ENCODE data around the gene NF2. TPM values are rescaled to one million over a fixed set of nuclear protein-coding genes. Genes with fewer than 3 reads are reported as not detected.
A peak's percentile ranks its signal among the peaks of the same experiment; 100 is the strongest.

Gene NF2
- total and polyA plus RNA-seq, 2 donors: 7.0 to 22.2 TPM

DNA sequence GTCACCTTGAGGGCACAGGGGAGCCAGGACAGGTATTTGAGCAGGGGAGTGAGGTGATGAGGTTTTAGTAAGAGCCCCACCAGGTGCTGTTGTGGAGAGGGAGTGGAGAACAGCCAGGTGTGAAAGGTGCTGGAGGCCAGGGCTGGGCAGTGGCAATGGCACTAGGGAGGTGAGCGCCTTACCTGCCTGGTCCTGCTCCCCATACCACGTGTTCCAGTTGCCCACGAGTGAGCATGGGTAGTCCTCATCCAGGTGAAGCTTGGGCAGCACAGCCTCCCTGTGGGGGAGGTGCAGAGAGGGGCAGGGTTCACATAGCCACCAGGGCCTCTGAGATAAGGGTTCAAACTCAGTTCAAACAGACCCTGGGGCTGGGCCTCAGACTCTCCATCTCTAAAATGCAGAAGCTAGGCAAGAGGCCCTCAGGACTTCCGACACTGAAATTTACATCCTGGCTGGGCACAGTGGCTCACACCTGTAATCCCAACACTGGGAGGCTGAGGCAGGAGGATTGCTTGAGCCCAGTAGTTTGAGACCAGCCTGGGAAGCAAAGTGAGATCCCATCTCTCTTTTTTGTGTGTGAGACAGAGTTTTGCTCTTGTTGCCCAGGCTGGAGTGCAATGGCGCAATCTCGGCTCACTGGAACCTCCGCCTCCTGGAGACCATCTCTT lies 34.3 kb upstream of the NF2 start:
- Histone ChIP-seq H3K27ac (ENCODE audit: low read depth in 1 of 2, low read length in 1 of 2) (no peak overlapping the region), H3K4me1 (ENCODE audit: control insufficient read depth in 2 of 2, insufficient read depth in 2 of 2, low read length in 2 of 2) (no peaks in the 10 kb centered on the region), H3K36me3 (ENCODE audit: control insufficient read depth in 2 of 2, insufficient read depth in 2 of 2, low read length in 1 of 2) (peaks cover 27 to 29% of the 10 kb centered on the region in 2 donors), H3K9me3 (ENCODE audit: control insufficient read depth in 2 of 2, insufficient read depth in 1 of 2, low read length in 1 of 2) (no peaks in the 10 kb centered on the region), H3K27me3 (ENCODE audit: control insufficient read depth in 2 of 2, insufficient read depth in 1 of 2, low read length in 1 of 2) (no peaks in the 10 kb centered on the region), H3K4me3 (ENCODE audit: low read length in 2 of 2) (no peak overlapping the region)
- no peak for DNase-seq (ENCODE audit: low read depth in 6 of 9, low spot score in 9 of 9)
- 97% methylated on average over 7 of the region's 7 CpGs for WGBS

DNA sequence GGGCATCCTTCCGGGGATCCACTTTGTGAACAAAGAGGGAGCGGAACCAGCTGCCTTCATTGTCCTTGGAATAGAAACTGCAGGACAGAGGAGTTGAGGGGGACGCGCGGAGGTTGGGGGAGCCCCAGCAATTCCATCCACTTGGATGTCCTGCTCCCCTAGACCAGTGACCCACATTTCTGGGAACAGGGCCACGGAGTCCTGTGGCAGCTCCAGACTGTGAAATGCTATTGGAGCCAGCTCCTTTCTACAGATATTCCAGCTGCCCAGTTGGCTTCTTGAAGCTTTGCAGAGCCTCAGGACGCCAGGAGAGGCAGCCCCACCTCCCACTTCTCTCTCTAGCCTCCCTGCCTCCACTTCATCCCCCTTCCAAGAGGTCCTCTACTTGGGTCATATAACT lies 33.0 kb upstream of the NF2 start:
- WGBS: 96% methylated on average over 7 of the region's 7 CpGs
- Histone ChIP-seq H3K4me3 (ENCODE audit: low read length in 2 of 2) (no peak overlapping the region), H3K27ac (ENCODE audit: low read depth in 1 of 2, low read length in 1 of 2) (no peak overlapping the region), H3K36me3 (ENCODE audit: control insufficient read depth in 2 of 2, insufficient read depth in 2 of 2, low read length in 1 of 2) (peaks cover 25 to 28% of the 10 kb centered on the region in 2 donors), H3K4me1 (ENCODE audit: control insufficient read depth in 2 of 2, insufficient read depth in 2 of 2, low read length in 2 of 2) (no peaks in the 10 kb centered on the region), H3K27me3 (ENCODE audit: control insufficient read depth in 2 of 2, insufficient read depth in 1 of 2, low read length in 1 of 2) (no peaks in the 10 kb centered on the region), H3K9me3 (ENCODE audit: control insufficient read depth in 2 of 2, insufficient read depth in 1 of 2, low read length in 1 of 2) (no peaks in the 10 kb centered on the region)
- no peak for DNase-seq (ENCODE audit: low read depth in 6 of 9, low spot score in 9 of 9)

DNA sequence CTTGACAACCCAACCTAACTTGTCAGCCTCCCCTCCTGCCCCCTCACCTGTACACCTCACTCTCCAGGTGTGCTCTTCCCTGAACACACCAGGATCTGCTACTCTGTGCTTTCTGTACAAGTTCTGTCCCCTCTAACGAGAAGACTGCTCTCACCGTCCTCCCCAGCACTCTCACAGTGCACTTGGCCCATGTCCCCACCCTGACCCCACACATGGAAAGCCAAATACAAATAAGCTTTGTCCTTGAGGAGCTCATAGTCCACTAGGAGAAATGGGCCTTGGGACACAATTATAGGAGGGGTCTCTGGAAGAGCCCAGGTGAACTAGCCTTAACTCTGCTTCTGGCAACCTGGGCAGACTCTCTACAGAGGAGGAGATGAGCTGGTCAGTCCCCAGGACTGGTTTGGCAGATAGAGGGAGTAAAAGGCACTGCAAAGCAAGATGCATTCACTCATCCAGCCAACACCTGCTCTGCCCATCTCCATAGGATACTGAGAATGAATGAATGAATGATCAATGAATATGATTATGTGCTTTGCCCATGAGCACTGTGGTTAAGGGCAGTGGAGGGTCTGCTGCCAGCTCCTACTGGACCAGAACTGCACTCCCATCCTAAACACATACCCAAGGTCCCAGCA lies 32.4 kb upstream of the NF2 start:
- H3K36me3 ChIP-seq (ENCODE audit: control insufficient read depth in 2 of 2, insufficient read depth in 2 of 2, low read length in 1 of 2): peaks cover 25 to 28% of the 10 kb centered on the region in 2 donors
- no peaks in the 10 kb centered on the region for H3K27me3 ChIP-seq (ENCODE audit: control insufficient read depth in 2 of 2, insufficient read depth in 1 of 2, low read length in 1 of 2)
- no peak overlapping the region for H3K27ac ChIP-seq (ENCODE audit: low read depth in 1 of 2, low read length in 1 of 2)
- 99% methylated on average over 2 of the region's 2 CpGs for WGBS
- H3K4me1 ChIP-seq (ENCODE audit: control insufficient read depth in 2 of 2, insufficient read depth in 2 of 2, low read length in 2 of 2): no peaks in the 10 kb centered on the region
- no peak overlapping the region for H3K4me3 ChIP-seq (ENCODE audit: low read length in 2 of 2)
- no peaks in the 10 kb centered on the region for H3K9me3 ChIP-seq (ENCODE audit: control insufficient read depth in 2 of 2, insufficient read depth in 1 of 2, low read length in 1 of 2)
- DNase-seq (ENCODE audit: low read depth in 6 of 9, low spot score in 9 of 9): no peak

DNA sequence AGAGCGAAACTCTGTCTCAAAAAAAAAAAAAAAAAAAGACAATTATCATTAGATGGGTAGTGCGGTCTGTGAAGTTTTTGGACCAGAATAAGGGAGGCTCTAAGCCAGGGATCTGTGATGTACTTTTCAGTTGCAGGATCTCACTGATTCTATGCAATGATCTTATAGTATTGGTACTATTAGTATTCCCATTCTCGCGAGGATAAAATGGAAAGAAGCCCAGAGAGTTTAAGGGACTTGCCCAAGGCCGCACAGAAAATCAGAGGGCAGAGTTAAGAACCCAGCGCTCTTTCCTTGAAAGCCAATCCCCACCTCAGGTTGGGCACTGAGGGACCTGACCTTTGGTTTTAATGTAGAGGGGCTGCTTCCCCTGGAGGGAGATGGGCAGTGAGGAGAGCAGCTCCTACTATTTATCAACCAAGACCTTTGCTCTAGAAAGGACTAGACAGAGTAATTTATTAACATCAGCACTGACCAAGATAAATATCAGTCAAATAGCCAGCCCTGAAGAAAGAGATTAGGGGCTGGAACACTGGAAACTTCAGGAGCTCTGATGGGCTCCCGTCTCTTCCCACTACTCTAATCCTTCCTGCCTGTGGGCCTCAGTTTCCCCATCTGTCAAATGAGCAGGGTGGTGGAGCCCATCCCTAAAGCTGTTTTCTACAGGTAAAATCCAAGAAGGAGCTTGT lies 28.5 kb upstream of the NF2 start:
- Histone ChIP-seq H3K27ac (ENCODE audit: low read depth in 1 of 2, low read length in 1 of 2) (no peak overlapping the region), H3K4me3 (ENCODE audit: low read length in 2 of 2) (no peak overlapping the region), H3K9me3 (ENCODE audit: control insufficient read depth in 2 of 2, insufficient read depth in 1 of 2, low read length in 1 of 2) (no peaks in the 10 kb centered on the region), H3K36me3 (ENCODE audit: control insufficient read depth in 2 of 2, insufficient read depth in 2 of 2, low read length in 1 of 2) (peaks cover 6% of the 10 kb centered on the region in 2 donors), H3K27me3 (ENCODE audit: control insufficient read depth in 2 of 2, insufficient read depth in 1 of 2, low read length in 1 of 2) (no peaks in the 10 kb centered on the region), H3K4me1 (ENCODE audit: control insufficient read depth in 2 of 2, insufficient read depth in 2 of 2, low read length in 2 of 2) (peaks cover 0 to 2% of the 10 kb centered on the region in 2 donors)
- no peak for DNase-seq (ENCODE audit: low read depth in 6 of 9, low spot score in 9 of 9)
- 98% methylated on average over 7 of the region's 7 CpGs for WGBS

DNA sequence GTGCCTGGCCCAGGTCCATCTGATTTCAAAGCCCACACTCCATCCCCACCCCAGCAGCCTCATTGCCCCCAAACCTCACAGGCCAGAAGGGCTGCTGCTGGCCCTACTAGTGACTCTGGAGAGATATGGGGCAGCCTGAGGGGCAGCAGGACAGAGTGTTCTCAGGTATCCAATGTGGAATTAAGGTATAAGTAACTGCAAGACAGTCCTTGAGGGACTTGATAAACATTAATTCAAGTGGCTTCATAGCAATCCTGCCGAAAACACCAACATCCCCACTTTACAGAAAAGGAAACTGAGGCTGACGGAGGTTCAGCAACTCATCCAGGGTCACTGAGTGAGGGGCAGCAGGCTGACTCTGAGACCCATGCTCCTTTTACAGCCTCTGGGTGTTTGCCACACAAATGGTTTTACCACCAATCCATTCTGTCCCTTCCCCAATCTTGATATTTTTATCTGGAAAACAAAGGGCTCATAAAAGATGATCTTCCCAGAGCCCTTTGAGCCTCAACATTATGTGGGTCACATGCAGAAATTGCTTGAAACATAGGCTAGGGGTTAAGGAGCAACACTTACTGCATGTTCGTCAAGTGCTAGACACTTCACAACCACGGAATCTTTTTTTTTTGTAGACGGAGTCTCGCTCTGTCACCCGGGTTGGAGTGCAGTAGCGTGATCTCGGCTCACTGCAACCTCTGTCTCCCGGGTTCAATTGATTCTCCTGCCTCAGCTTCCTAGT lies 24.8 kb upstream of the NF2 start:
- 88% methylated on average over 10 of the region's 10 CpGs for WGBS
- no peaks in the 10 kb centered on the region for H3K9me3 ChIP-seq (ENCODE audit: control insufficient read depth in 2 of 2, insufficient read depth in 1 of 2, low read length in 1 of 2)
- H3K27me3 ChIP-seq (ENCODE audit: control insufficient read depth in 2 of 2, insufficient read depth in 1 of 2, low read length in 1 of 2): no peaks in the 10 kb centered on the region
- H3K27ac ChIP-seq (ENCODE audit: low read depth in 1 of 2, low read length in 1 of 2): no peak overlapping the region
- no peaks in the 10 kb centered on the region for H3K36me3 ChIP-seq (ENCODE audit: control insufficient read depth in 2 of 2, insufficient read depth in 2 of 2, low read length in 1 of 2)
- H3K4me1 ChIP-seq (ENCODE audit: control insufficient read depth in 2 of 2, insufficient read depth in 2 of 2, low read length in 2 of 2): peaks cover 18 to 29% of the 10 kb centered on the region in 2 donors
- H3K4me3 ChIP-seq (ENCODE audit: low read length in 2 of 2): no peak overlapping the region
- no peak for DNase-seq (ENCODE audit: low read depth in 6 of 9, low spot score in 9 of 9)

DNA sequence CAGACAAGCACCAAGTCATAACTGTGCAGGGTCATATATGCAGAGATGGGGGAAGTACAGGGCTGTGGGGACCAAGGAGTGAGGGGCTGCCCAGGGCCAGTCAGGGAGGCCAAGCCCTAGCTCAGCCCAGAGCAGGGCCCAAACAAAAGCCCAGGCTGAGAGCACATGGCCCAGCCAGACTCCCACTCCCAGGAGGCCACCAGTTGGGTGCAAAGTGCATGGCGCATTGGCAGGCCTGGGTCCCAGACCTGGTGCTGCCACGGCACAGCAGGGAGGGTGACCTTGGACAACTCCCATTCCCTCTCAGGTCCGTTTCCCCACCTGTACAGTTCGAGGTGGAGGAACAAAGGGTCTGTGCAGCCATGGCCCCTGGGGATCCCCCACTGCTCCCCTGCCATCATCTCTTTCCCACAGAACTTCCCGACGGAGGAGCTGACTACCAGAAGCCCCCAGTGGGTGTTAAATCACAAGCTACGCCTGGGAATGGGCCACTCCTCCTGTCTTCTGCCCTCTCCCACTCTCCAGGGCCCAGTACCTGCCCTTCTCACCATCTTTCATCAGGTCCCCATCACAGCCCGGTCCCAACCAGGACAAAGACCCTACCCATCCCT lies 23.1 kb upstream of the NF2 start:
- Histone ChIP-seq H3K4me1 (ENCODE audit: control insufficient read depth in 2 of 2, insufficient read depth in 2 of 2, low read length in 2 of 2) (peaks cover 18 to 29% of the 10 kb centered on the region in 2 donors), H3K36me3 (ENCODE audit: control insufficient read depth in 2 of 2, insufficient read depth in 2 of 2, low read length in 1 of 2) (no peaks in the 10 kb centered on the region), H3K4me3 (ENCODE audit: low read length in 2 of 2) (peak overlapping the region; percentile 58 to 81), H3K27ac (ENCODE audit: low read depth in 1 of 2, low read length in 1 of 2) (peak overlapping the region; percentile 53 to 62), H3K27me3 (ENCODE audit: control insufficient read depth in 2 of 2, insufficient read depth in 1 of 2, low read length in 1 of 2) (no peaks in the 10 kb centered on the region), H3K9me3 (ENCODE audit: control insufficient read depth in 2 of 2, insufficient read depth in 1 of 2, low read length in 1 of 2) (no peaks in the 10 kb centered on the region)
- DNase-seq (ENCODE audit: low read depth in 6 of 9, low spot score in 9 of 9): peak in 1 of 9 donors; percentile 9
- 57% methylated on average over 8 of the region's 8 CpGs for WGBS

DNA sequence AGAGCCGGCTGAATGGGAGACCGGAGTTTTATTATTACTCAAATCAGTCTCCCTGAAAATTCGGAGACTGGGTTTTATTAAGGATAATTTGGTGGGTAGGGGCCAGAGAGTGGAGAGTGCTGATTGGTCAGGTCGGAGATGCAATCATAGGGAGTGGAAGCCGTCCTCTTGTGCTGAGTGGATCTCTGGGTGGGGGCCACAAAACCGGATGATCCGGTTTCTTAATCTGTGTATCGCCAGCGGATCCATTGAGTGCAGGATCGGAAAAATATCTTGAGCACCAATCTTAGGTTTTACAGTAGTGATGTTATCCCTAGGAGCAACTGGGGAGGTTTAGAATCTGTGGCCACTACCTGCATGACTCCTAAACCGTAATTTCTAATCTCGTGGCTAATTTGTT lies 21.6 kb upstream of the NF2 start:
- peaks cover 18 to 29% of the 10 kb centered on the region in 2 donors for H3K4me1 ChIP-seq (ENCODE audit: control insufficient read depth in 2 of 2, insufficient read depth in 2 of 2, low read length in 2 of 2)
- 94% methylated on average over 12 of the region's 12 CpGs for WGBS
- no peaks in the 10 kb centered on the region for H3K36me3 ChIP-seq (ENCODE audit: control insufficient read depth in 2 of 2, insufficient read depth in 2 of 2, low read length in 1 of 2)
- H3K27me3 ChIP-seq (ENCODE audit: control insufficient read depth in 2 of 2, insufficient read depth in 1 of 2, low read length in 1 of 2): no peaks in the 10 kb centered on the region
- no peak overlapping the region for H3K27ac ChIP-seq (ENCODE audit: low read depth in 1 of 2, low read length in 1 of 2)
- H3K4me3 ChIP-seq (ENCODE audit: low read length in 2 of 2): peak overlapping the region in 1 of 2 donors; percentile 58
- no peaks in the 10 kb centered on the region for H3K9me3 ChIP-seq (ENCODE audit: control insufficient read depth in 2 of 2, insufficient read depth in 1 of 2, low read length in 1 of 2)
- DNase-seq (ENCODE audit: low read depth in 6 of 9, low spot score in 9 of 9): no peak

DNA sequence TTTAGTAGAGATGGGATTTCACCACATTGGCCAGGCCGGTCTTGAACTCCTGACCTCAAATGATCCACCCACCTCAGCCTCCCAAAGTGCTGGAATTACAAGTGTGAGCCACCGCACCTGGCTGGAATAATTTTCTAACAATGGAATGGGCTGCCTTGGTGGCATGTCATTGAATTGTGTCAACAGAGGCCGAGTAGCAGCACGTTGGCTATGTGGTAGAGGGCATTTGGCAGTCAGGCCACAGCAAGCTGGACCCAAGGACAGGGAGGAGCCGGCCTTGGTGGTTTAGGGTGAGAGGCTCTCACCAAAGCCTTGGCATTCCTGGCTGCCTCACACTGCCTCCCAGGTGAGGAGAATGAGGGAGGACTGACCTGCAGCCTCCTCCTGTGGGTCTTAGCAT lies 18.5 kb upstream of the NF2 start:
- DNase-seq (ENCODE audit: low read depth in 6 of 9, low spot score in 9 of 9): no peak
- Histone ChIP-seq H3K9me3 (ENCODE audit: control insufficient read depth in 2 of 2, insufficient read depth in 1 of 2, low read length in 1 of 2) (peaks cover 0 to 3% of the 10 kb centered on the region in 2 donors), H3K4me1 (ENCODE audit: control insufficient read depth in 2 of 2, insufficient read depth in 2 of 2, low read length in 2 of 2) (peaks cover 18 to 27% of the 10 kb centered on the region in 2 donors), H3K27me3 (ENCODE audit: control insufficient read depth in 2 of 2, insufficient read depth in 1 of 2, low read length in 1 of 2) (no peaks in the 10 kb centered on the region), H3K4me3 (ENCODE audit: low read length in 2 of 2) (no peak overlapping the region), H3K27ac (ENCODE audit: low read depth in 1 of 2, low read length in 1 of 2) (no peak overlapping the region), H3K36me3 (ENCODE audit: control insufficient read depth in 2 of 2, insufficient read depth in 2 of 2, low read length in 1 of 2) (no peaks in the 10 kb centered on the region)
- WGBS: 99% methylated on average over 5 of the region's 5 CpGs

Measured in thymus (tissue), 11 donors.